Natural killer cell treated with Interleukin-12 subunit alpha and Interleukin-12 subunit beta and Interleukin-15 and Interleukin-18, amount 100 ng/mL, for 72 hours (primary cell): ENCODE results near the gene SPACA1. TPM values are rescaled to one million over a fixed set of nuclear protein-coding genes. Genes with fewer than 3 reads are reported as not detected.

ENCODE experiments used
- ATAC-seq, 2 donors: fragments of 150-1000 bp; cut with Tn5 transposase in 1 of 2; sonication (Bioruptor Pico), chemical (Tn5 transposase) in 1 of 2; 2 replicates each; pipeline ENCODE4 v1.10.0; 2021
- DNase-seq: peaks from one replicate; pipeline ENCODE4 v3.0.0; 2022; ENCODE audit warnings: low spot score
- H3K27ac Mint-ChIP-seq, 2 donors: 1 replicate in 1 of 2; 2 replicates in 1 of 2; pipeline ENCODE4 v1.8.0; 2022; ENCODE audit warnings: mixed read lengths in 2 of 2, mild to moderate bottlenecking in 1 of 2, moderate library complexity in 1 of 2
- H3K27me3 Mint-ChIP-seq, 2 donors: 1 replicate in 1 of 2; 2 replicates in 1 of 2; pipeline ENCODE4 v1.8.0; 2022; ENCODE audit warnings: mixed read lengths in 2 of 2
- H3K36me3 Mint-ChIP-seq: one replicate; pipeline ENCODE4 v1.8.0; 2022; ENCODE audit warnings: mixed read lengths
- H3K4me1 Mint-ChIP-seq, 2 donors: 1 replicate in 1 of 2; 2 replicates in 1 of 2; pipeline ENCODE4 v1.8.0; 2022; ENCODE audit warnings: low read depth in 2 of 2, mixed read lengths in 2 of 2, mild to moderate bottlenecking in 1 of 2
- H3K4me3 Mint-ChIP-seq: one replicate; pipeline ENCODE4 v1.8.0; 2022; ENCODE audit warnings: mixed read lengths
- H3K9me3 Mint-ChIP-seq: 2 replicates; pipeline ENCODE4 v1.8.0; 2022; ENCODE audit warnings: mixed read lengths
- total RNA-seq, 2 donors: library from RNA; stranded (reverse); gene quantifications; one replicate each; pipeline ENCODE4 v1.2.3, GENCODE V29; 2022

Gene SPACA1
- total RNA-seq, 2 donors from 2014 or later: not detected

GRCh38 chr6:88048578-88048977 lies 937 bp downstream of the SPACA1 start:
- DNase-seq (no peak), ATAC-seq (no peak)
- no peak overlapping the region for H3K4me3 Mint-ChIP-seq
- H3K27me3 Mint-ChIP-seq: peaks cover 5 to 20% of the 10 kb centered on the region in 2 donors
- no peaks in the 10 kb centered on the region for H3K36me3 Mint-ChIP-seq
- no peaks in the 10 kb centered on the region for H3K4me1 Mint-ChIP-seq
- no peaks in the 10 kb centered on the region for H3K9me3 Mint-ChIP-seq
- no peak overlapping the region for H3K27ac Mint-ChIP-seq

DNA sequence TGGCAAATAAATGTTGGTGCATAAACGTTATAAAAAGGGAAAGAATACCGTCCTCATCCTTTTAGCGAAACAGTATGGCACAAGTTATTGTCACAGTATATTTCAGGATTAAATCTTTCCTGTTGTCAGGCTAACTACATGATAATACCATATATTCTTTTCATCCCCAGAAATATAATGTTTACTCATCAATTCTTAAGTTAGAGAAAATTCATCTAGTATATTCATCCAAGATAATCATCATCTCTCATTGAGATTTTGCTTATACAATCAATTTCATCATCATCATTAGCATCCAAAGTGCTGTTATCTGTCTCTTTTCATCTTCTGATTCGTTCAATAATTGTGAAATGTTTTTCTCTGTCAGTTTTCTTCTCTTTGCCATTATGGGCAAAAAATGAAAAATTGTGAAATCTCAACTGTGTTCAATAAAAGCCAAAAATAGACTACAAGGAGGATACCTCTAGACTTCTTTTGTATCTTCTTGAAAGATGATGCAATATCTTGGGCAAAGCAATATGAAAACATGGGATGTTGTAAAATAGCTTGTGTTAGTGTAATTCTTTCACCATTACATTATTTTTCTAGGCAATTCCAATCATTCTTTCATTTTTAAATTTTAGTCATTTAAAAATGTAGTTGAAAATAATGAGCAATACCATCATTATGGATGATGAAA lies 2.6 kb downstream of the SPACA1 start:
- DNase-seq (no peak), ATAC-seq (no peak)
- Mint-ChIP-seq H3K4me1 (no peaks in the 10 kb centered on the region), H3K27ac (no peak overlapping the region), H3K36me3 (no peaks in the 10 kb centered on the region), H3K9me3 (no peaks in the 10 kb centered on the region), H3K4me3 (no peak overlapping the region), H3K27me3 (peaks cover 3 to 21% of the 10 kb centered on the region in 2 donors)

DNA sequence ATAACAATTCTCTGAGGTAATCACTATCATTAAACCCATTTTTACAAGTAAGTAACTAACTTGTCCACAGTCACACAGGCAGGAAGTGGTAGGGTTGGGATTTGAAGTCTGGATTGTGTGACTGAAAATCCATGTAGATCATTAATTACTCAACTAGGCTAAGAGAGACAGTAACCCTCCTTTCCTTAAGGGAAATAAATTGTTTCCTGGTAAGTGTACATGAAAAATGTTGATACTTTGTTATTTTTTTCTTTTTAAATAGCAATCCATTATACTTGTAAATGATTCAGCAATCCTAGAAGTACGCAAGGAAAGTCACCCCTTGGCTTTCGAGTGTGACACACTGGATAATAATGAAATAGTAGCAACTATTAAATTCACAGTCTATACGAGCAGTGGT lies 11.6 kb downstream of the SPACA1 start:
- Mint-ChIP-seq H3K9me3 (peaks cover 2% of the 10 kb centered on the region), H3K4me1 (no peaks in the 10 kb centered on the region), H3K27me3 (peaks cover 3 to 14% of the 10 kb centered on the region in 2 donors), H3K4me3 (no peak overlapping the region), H3K36me3 (no peaks in the 10 kb centered on the region), H3K27ac (no peak overlapping the region)
- no peak for ATAC-seq
- no peak for DNase-seq

DNA sequence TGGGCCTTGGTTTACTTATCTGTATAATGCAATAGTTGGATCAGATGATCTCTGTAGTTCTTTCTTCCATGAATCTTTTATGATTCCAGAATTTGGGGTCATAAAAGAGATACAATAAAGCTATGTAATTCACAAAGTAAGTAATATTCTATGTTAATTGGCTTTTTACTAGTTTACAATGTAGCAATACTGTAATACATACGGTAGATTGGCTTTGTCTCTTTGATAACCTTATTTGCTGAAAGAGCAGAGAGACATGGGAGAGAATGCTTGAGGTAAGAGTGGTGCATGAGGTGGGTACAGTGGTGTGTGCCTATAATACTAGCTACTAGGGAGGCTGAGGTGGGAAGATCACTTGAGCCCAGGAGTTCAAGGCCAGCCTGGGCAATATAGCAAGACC lies 14.7 kb downstream of the SPACA1 start:
- peaks cover 0 to 3% of the 10 kb centered on the region in 2 donors for H3K27me3 Mint-ChIP-seq
- no peaks in the 10 kb centered on the region for H3K9me3 Mint-ChIP-seq
- no peaks in the 10 kb centered on the region for H3K36me3 Mint-ChIP-seq
- H3K27ac Mint-ChIP-seq: no peak overlapping the region
- ATAC-seq (no peak), DNase-seq (no peak)
- H3K4me3 Mint-ChIP-seq: no peak overlapping the region
- no peaks in the 10 kb centered on the region for H3K4me1 Mint-ChIP-seq

GRCh38 chr6:88072462-88072861 lies 24.8 kb downstream of the SPACA1 start:
- H3K4me3 Mint-ChIP-seq: no peak overlapping the region
- H3K27ac Mint-ChIP-seq: no peak overlapping the region
- DNase-seq (no peak), ATAC-seq (no peak)
- no peaks in the 10 kb centered on the region for H3K4me1 Mint-ChIP-seq
- H3K9me3 Mint-ChIP-seq: no peaks in the 10 kb centered on the region
- H3K27me3 Mint-ChIP-seq: peaks cover 5 to 35% of the 10 kb centered on the region in 2 donors
- no peaks in the 10 kb centered on the region for H3K36me3 Mint-ChIP-seq

DNA sequence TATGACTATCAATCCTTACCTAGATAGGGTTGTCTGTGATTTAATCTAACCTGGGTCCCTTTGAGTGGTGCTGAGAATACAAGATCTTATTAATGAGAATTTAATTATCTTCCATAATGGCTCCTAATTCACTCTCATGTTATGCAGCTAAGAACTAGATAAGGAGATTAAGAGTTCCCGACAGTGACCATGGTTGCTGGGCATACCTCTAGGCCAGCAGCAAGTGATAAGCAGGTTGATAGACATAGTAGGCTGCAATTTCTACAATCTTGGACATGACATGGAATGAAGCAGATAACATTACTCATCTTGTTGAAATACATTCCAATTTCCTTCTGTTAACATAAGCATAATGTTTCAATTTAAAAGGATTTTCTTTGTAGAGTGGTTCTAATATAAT lies 27.1 kb downstream of the SPACA1 start:
- no peaks in the 10 kb centered on the region for H3K36me3 Mint-ChIP-seq
- H3K27me3 Mint-ChIP-seq: peaks cover 9 to 25% of the 10 kb centered on the region in 2 donors
- H3K4me3 Mint-ChIP-seq: no peak overlapping the region
- no peak overlapping the region for H3K27ac Mint-ChIP-seq
- no peaks in the 10 kb centered on the region for H3K4me1 Mint-ChIP-seq
- DNase-seq (no peak), ATAC-seq (no peak)
- no peaks in the 10 kb centered on the region for H3K9me3 Mint-ChIP-seq

- H3K36me3 Mint-ChIP-seq: no peaks in the 10 kb centered on the region
- H3K27ac Mint-ChIP-seq: no peak overlapping the region
- no peak overlapping the region for H3K4me3 Mint-ChIP-seq
- H3K9me3 Mint-ChIP-seq: no peaks in the 10 kb centered on the region
- ATAC-seq (no peak), DNase-seq (no peak)
- H3K4me1 Mint-ChIP-seq: no peaks in the 10 kb centered on the region
- H3K27me3 Mint-ChIP-seq: peaks cover 8 to 9% of the 10 kb centered on the region in 2 donors
Observed at GRCh38 chr6:88077305-88077704, 29.7 kb downstream of the SPACA1 start.

DNA sequence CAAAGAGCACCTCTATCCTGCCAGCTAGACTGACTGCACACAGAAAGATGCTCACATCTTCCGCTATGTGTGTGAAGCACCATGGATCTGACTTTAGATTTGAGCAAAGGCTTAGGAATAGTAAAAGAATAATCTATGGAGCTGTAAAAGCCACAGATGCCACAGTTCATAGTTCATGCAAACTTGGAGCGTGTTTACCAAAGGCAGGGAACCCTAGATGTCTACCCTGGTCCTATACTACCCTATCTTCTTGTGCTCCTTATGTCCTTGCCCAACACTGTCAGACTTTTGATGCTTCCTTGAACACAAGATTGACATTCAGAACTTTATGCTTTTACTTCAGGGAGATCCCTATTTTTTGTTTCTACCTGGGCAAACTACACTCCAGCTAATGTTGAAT lies 39.2 kb downstream of the SPACA1 start:
- ATAC-seq (no peak), DNase-seq (no peak)
- Mint-ChIP-seq H3K4me1 (no peaks in the 10 kb centered on the region), H3K4me3 (no peak overlapping the region), H3K9me3 (no peaks in the 10 kb centered on the region), H3K36me3 (no peaks in the 10 kb centered on the region), H3K27me3 (peaks cover 0 to 19% of the 10 kb centered on the region in 2 donors), H3K27ac (no peak overlapping the region)

DNA sequence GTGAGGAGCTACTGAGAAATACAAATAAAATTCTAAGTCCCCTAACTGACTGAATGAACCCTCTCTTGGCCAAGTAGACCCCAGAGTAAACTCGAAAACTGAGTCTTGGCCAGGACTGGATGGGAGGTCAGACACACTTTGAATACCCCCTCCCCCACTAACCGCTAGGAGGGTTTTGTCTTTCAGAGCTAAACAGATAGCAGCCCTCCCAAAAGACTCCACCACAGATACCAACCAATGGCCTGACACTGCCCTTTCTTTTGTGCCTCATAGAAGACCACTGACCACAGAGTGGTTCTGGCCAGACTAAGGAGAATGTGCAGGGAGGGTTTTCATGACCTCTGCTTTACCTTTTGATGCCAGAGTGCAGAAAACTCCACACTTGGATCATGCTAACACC lies 42.1 kb downstream of the SPACA1 start:
- Mint-ChIP-seq H3K4me1 (no peaks in the 10 kb centered on the region), H3K9me3 (no peaks in the 10 kb centered on the region), H3K27me3 (peaks cover 0 to 19% of the 10 kb centered on the region in 2 donors), H3K27ac (no peak overlapping the region), H3K36me3 (no peaks in the 10 kb centered on the region), H3K4me3 (no peak overlapping the region)
- DNase-seq: no peak
- ATAC-seq: no peak

DNA sequence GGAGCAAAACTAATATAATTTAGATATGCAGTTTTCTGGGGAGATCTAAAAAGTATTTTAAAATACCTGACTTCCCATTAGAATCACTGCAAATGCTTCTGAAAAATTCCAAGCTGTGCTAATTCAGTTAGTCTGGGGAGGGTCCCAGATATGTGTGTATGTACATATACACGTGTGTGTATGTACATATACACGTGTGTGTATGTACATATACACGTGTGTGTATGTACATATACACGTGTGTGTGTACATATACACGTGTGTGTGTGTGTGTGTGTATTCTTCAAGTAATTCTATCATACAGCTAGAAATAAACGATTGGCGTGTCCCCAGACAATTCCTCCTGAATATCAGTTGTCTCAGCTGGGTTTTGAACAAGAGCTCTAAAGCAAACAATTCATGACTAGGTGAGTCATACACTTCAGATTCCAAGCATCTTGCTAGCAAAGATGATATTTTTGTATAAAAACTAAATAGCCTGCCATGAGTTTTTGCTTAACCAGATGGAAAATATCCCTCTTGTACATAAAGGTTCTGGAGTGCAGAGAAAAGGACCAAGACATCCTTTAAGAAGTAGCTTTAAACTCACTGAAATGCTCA lies 58.2 kb downstream of the SPACA1 start:
- no peak overlapping the region for H3K4me3 Mint-ChIP-seq
- H3K27ac Mint-ChIP-seq: no peak overlapping the region
- DNase-seq (no peak), ATAC-seq (no peak)
- H3K36me3 Mint-ChIP-seq: no peaks in the 10 kb centered on the region
- H3K27me3 Mint-ChIP-seq: peaks cover 7 to 24% of the 10 kb centered on the region in 2 donors
- H3K4me1 Mint-ChIP-seq: no peaks in the 10 kb centered on the region
- peaks cover 6% of the 10 kb centered on the region for H3K9me3 Mint-ChIP-seq

DNA sequence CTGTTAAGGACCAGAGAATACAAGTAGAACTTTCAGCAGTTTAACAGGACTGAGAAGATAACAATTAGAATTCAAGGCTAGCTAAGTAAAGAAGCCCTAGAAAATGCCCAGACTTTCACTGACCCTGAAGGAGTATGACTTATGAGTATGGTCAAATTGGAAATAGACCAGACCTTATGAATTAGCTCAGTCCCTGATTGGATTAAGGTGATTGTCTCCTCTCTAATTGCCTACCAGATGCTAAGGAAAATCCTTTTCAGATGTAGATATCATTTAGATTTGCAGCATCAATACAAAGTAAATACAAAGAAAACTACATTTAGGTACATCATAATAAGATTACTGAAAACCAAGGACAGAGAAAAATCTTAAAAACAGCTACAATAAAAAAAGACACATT lies 59.6 kb downstream of the SPACA1 start:
- ATAC-seq (no peak), DNase-seq (no peak)
- no peaks in the 10 kb centered on the region for H3K4me1 Mint-ChIP-seq
- H3K27ac Mint-ChIP-seq: no peak overlapping the region
- no peaks in the 10 kb centered on the region for H3K36me3 Mint-ChIP-seq
- peaks cover 6% of the 10 kb centered on the region for H3K9me3 Mint-ChIP-seq
- H3K4me3 Mint-ChIP-seq: no peak overlapping the region
- H3K27me3 Mint-ChIP-seq: peaks cover 9 to 24% of the 10 kb centered on the region in 2 donors

- DNase-seq (no peak), ATAC-seq (no peak)
- H3K36me3 Mint-ChIP-seq: no peaks in the 10 kb centered on the region
- no peak overlapping the region for H3K4me3 Mint-ChIP-seq
- H3K9me3 Mint-ChIP-seq: no peaks in the 10 kb centered on the region
- H3K27me3 Mint-ChIP-seq: peaks cover 8 to 25% of the 10 kb centered on the region in 2 donors
- no peaks in the 10 kb centered on the region for H3K4me1 Mint-ChIP-seq
- H3K27ac Mint-ChIP-seq: no peak overlapping the region
Observed at GRCh38 chr6:88111991-88112390, 64.3 kb downstream of the SPACA1 start.

DNA sequence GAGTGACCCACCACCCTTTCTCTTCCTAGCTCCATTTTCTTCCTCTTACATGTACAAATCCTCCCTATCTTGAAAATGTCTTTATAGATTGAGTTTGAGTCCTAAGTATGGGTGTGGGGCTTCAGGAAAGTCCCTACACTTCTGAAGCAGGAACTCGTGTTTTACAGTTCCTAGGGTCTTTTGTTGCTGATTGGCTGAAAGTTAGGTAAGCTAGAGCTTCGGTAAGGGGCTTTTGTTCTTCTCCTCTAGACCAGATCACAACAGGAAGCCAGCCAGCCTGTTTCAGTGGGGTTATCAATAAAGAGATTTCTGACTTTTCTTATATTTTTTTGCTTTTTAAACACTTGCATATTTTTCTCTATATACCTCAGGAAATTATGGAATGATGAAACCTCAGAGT lies 67.2 kb downstream of the SPACA1 start:
- DNase-seq (no peak), ATAC-seq (no peak)
- Mint-ChIP-seq H3K36me3 (no peaks in the 10 kb centered on the region), H3K27me3 (peaks cover 9 to 36% of the 10 kb centered on the region in 2 donors), H3K27ac (no peak overlapping the region), H3K4me1 (no peaks in the 10 kb centered on the region), H3K4me3 (no peak overlapping the region), H3K9me3 (no peaks in the 10 kb centered on the region)

DNA sequence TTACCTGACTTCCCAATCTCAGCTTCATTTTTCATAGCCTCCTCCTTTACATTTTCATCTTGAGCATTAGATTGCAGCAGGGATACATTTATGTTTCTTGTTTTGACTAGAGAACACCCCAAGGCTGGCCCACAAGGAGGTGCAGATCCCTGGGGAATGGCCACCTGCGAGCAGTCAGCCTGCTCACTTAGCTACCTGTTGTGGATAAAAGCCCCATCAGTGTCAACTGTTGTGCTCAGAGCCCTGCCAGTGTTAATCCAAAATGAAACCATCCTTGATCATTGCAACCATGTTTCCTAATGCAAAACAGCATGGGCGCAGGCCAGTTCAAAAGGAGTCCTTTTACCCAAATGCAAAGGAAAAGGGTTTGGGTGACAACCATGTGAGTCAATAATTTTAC lies 67.7 kb downstream of the SPACA1 start:
- Mint-ChIP-seq H3K9me3 (no peaks in the 10 kb centered on the region), H3K27me3 (peaks cover 9 to 40% of the 10 kb centered on the region in 2 donors), H3K4me1 (no peaks in the 10 kb centered on the region), H3K27ac (no peak overlapping the region), H3K36me3 (no peaks in the 10 kb centered on the region), H3K4me3 (no peak overlapping the region)
- DNase-seq (no peak), ATAC-seq (no peak)

- H3K27ac Mint-ChIP-seq: no peak overlapping the region
- ATAC-seq (no peak), DNase-seq (no peak)
- no peak overlapping the region for H3K4me3 Mint-ChIP-seq
- peaks cover 9 to 40% of the 10 kb centered on the region in 2 donors for H3K27me3 Mint-ChIP-seq
- no peaks in the 10 kb centered on the region for H3K4me1 Mint-ChIP-seq
- no peaks in the 10 kb centered on the region for H3K9me3 Mint-ChIP-seq
- no peaks in the 10 kb centered on the region for H3K36me3 Mint-ChIP-seq
Observed at GRCh38 chr6:88116276-88116675, 68.6 kb downstream of the SPACA1 start.
